Dermis blood vessel endothelial cell (primary cell): ENCODE results near the gene NUDT19. TPM values are rescaled to one million over a fixed set of nuclear protein-coding genes. Genes with fewer than 3 reads are reported as not detected.
"Not testable (repeated sequence)": the region's sequence is repeated elsewhere in the genome, so short reads cannot be mapped to it uniquely, and the experiment has no call there.

Experiments used
- DNase-seq: peaks from one replicate; pipeline ENCODE4 v3.0.0; 2010
- total RNA-seq: library from RNA; depleted of rRNA; stranded (reverse); fragments of >200 nt; gene quantifications from 2 replicates; pipeline ENCODE4 v1.2.3, GENCODE V29; 2014

The NUDT19 gene
- total RNA-seq, 1 donor from 2014 or later, result 9.2 TPM

DNA sequence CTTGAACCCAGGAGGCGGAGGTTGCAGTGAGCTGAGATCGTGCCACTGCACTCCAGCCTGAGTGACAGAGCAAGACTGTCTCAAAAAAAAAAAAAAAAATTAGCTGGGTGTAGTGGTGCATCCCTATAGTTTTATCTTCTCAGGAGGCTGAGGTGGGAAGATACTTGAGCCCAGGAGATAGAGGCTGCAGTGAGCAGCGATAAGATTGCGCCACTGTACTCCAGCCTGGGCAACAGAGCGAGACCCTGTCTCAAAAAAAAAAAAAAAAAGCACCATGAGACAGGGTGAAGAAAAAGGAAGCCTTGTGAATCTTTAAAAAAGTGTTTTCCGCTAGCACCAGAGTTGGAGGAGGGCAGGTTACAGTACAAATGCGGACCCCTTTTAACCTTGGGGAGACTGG, 24.6 kb downstream of the NUDT19 start:
- not testable (repeated sequence) for DNase-seq

DNA sequence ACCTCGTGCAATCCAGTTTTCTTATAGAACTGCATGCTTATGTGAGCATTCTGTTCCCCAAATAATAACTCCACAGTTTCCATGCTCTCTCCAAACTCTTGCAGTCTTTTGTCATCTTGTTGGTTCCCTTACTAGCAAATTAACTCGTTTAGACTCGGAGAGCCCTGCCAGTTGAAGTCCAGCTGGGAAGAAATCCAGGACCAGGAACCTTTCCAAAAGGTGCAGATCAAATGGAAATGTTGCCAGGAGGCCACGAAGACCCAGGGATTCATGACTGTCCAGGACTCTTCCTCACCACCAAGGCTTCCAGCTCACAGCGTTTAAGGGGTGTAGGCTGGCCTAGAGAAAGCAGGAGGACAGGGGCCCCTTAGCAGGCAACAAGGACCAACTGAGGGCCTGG, 25.9 kb downstream of the NUDT19 start:
- DNase-seq, result no peak

DNA sequence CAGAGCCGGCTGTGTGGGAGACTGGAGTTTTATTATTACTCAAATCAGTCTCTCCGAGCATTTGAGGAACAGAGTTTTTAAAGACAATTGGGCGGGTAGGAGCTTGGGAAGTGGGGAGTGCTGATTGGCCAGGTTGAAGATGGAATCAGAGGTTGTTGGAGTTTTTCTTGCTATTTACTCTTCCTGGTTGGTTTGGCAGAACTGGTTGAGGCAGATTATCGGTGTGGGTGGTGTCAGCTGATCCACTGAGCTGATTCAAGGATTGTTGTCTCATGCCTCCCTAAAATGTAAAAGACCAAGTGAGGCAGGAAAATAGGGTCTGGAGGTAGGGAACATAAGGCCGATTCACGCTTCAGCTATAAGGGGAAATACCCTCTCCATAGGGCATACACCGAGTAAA, 26.7 kb downstream of the NUDT19 start:
- no peak for DNase-seq

DNA sequence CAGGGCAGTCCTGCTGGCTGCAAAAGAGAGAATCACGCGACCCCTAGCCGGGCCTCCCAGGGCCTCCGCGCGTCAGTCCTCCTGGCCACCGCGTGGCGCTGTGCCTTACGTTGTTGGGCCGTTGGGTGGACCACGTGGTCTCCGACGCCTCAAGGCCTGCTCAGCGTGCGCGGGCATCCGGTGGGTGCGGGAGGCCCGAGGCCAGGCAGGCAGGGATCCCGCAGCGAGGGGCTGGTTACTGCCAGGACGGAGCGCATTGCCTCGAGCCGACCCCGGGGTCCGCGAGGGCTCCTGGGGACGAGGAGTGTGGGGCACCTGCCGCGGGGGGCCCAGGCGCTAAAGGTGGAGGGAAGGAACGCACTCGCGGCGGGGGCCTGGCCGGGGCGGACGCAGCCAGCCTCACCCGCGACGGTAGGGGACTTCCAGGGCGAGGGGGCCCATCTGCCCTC, 28.0 kb downstream of the NUDT19 start, which contains the start of gene TDRD12:
TDRD12 (plus strand) TSS at position 157 of the 449 bp plus-strand sequence. CDS start 306 bp downstream, outside the sequence.
- DNase-seq, result no peak

DNA sequence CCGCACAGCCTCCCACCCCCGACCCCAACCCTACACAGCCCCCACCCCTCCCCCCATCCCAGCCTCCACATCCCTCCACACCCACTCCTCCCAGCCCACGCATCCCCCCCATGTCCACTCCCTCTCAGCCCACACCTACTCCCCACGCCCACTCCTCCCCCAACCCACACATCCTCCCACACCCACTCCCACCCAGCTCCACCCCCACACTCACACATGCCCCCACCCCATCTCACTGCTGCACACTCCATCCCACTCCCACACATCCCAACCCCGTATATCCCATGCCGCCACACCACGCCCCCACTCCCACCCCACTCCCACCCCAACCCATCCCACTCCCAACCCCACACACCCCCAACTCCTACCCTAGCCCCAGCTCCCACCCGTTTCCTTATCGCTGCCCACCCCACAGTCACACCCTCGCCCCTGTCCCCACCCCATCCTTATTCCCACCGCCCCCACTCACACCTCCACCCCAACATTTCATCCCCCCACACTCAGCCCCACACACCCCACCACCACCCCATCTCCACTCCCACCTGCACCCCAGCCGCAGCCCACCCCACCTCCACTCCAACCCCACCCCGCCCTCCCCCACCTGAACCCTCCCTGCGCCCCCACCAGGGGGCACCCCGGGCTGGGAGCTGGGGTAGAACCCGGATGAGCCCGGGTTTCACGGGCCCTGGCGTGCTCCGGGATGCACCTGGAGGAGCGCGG, 28.8 kb downstream of the NUDT19 start:
- DNase-seq, result no peak

DNA sequence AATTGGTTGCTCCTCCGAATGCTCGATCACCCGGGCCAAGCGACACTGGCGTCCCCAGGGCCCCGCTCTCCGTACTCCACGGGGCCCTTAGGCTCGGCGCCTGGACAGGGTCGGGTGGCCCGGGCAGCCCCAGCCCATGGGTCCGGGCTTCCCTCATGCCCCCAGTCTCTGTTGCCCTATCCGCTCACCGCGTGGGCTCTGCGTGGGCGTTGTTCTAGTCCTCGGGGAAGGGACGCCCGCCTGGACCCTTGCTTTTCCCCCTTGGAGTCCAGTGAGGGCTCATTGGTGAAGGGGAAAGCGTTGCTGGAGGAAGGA, 29.3 kb downstream of the NUDT19 start:
- no peak for DNase-seq

DNA sequence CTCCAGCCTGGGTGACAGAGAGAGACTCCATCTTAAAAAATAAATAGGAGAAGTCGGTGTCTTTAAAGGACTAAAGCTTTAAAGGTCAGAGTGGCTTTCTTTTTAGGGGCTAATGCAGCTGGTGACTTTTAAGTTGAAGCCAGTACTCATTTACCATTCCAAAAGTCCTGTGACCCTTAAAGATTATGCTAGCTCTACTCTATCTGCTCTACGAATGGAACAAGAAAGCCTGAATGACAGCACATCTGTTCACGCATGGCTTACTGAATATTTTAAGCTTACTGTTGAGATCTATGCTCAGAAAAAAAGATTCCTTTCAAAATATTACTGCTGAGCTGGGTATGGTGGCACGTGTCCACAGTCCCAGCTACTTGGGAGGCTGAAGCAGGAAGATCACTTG, 44.3 kb downstream of the NUDT19 start:
- DNase-seq, result no peak

DNA sequence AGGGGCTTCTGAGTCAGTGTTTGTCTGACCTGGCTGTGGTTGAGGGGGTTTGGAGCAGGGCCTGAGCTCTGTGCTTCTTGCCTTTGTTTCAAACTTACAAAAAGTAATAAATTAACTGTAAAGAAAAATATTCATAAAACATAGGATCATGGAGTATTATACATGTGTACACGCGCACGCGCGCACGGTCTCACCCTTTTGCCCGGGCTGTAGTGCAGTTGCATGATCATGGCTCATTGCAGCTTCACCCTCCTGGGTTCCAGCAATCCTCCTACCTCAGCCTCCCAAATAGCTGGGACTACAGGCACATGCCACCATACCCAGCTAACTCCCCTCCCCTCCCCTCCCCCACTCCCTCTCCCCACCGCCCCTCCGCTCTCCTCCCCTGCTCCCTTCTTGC, 51.4 kb downstream of the NUDT19 start:
- DNase-seq, result no peak

DNA sequence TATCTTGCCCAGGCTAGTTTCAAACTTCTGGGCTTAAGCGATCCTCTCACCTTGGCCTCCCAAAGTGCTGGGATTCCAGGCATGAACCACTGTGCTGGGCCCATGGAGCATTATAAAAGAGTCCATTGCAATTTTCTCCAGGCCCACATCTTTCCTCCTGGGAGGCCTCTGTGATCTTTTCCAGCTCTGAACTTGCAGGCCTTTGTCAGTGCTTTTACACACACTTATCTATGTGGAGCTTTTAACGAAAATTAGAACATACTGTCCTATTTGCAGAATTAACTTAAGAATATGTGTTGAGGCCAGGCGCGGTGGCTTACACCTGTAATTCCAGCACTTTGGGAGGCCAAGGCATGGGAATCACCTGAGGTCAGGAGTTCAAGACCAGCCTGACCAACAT, 51.8 kb downstream of the NUDT19 start:
- DNase-seq, result no peak

DNA sequence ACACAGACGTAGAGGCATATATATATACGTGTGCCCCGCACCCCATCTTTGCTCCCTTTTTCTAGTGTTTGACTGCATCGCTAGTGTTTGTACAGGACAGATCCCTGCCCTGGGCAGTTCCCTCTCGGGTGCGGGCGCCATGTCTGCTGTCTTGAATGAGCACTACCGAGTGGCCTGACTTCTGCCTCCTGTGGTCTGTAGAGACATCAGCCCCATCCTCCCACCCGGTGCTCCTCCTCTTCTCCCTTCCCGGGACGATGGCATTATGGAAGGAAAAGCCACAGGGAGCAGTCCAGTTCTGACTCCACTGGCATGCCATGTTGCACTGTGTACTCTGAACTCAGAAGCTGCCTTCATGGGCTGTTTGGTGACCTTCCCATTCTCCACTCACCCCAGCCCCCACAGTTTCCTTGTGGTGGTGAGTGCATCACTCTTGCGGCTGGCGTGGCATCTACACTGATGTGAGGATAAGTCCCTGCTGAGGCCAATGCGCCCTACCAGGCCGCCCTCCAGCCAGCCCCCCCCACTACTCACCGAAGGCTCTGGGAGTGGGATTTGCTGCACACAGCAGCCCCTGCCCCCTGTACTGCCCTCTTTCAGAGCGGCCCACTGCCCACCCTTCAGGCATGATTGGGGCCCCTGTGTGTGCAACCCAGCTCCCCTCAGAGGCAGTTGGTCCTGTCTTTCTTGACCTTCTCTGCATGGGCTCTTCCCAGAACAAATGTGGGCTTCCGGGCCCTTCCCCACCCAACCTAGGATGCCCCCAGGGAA, 53.1 kb downstream of the NUDT19 start:
- DNase-seq, result no peak

DNA sequence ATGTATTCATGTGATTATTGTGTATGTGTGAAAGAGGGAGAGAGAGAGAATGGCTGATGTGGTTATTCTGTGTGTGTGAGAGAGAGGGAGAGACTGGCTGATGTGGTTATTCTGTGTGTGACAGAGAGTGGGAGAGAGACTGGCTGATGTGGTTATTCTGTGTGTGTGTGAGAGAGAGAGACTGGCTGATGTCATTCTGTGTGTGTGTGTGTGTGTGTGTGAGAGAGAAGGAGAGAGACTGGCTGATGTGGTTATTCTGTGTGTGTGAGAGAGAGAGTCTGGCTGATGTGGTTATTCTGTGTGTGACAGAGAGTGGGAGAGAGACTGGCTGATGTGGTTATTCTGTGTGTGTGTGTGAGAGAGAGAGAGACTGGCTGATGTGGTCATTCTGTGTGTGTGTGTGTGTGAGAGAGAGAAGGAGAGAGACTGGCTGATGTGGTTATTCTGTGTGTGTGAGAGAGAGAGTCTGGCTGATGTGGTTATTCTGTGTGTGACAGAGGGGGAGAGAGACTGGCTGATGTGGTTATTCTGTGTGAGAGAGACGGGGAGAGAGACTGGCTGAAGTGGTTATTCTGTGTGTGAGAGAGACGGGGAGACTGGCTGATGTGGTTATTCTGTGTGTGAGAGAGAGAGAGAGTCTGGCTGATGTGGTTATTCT, 54.1 kb downstream of the NUDT19 start:
- not testable (repeated sequence) for DNase-seq

DNA sequence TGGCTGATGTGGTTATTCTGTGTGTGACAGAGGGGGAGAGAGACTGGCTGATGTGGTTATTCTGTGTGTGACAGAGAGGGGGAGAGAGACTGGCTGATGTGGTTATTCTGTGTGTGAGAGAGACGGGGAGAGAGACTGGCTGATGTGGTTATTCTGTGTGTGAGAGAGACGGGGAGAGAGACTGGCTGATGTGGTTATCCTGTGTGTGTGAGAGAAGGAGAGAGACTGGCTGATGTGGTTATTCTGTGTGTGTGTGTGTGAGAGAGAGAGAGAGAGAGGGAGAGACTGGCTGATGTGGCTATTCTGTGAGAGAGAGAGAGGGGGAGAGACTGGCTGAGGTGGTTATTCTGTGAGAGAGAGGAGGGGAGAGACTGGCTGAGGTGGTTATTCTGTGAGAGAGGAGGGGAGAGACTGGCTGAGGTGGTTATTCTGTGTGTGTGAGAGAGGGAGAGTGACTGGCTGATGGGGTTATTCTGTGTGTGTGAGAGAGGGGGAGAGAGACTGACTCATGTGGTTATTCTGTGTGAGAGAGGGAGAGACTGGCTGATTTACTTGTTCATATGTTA, 55.1 kb downstream of the NUDT19 start:
- DNase-seq, result not testable (repeated sequence)

DNA sequence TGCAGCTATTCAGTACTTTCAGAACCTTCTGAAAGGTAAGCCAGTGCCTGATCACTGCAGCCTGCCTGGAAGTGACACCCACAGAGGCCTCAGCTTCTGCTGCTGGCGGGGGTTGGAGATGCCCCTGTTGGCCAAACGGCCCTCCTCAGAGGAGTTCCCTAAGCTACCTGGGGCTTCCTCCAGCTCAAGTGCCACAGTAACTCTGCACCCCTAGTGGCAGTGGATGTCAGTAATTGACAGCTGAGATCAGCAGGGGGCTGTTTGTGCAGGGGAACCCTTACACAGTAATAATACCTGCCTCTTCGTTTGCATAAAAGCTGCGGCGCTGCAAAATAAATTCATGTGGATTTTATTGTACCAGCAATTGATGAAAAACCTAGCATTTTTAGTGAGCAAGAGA, 56.9 kb downstream of the NUDT19 start:
- DNase-seq, result no peak

DNA sequence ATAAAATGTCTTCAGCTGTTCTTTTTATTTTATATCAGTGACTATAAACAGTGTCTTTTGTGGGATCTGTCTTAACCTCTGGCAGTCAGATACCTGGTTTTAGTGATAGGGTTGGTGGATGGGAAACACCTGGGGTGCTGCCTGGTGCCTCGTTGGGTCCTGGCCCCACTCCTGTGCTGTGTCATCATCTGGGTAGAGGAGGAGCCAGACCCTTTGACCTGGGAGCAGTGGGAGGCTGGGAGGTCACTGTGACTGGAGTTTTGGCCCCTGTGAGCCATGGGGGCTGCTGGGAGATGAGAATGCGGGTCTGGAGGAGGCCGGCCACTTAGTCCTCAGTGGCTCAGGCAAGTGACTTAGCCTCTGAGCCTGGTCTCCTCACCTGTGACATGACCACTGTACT, 57.3 kb downstream of the NUDT19 start:
- DNase-seq, result no peak

DNA sequence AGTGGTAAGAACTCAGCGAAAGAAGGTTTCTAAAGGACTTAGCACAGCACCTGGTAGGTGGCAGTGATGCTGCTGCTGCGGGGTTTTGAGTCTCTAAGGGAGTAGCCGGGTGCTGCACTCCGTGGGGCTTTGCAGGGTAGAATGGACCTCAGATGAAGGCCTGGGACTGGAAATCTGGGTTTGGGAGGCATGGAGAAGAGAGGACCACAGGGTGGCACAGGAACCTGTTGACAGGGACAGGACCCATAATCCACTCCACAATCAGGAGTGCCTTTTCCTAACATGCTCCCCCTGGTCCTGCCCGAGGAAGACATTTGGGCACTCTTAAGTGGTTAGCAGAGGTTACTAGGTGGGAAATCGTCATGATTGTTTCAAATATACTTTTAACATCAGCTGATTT, 57.7 kb downstream of the NUDT19 start:
- DNase-seq, result no peak

DNA sequence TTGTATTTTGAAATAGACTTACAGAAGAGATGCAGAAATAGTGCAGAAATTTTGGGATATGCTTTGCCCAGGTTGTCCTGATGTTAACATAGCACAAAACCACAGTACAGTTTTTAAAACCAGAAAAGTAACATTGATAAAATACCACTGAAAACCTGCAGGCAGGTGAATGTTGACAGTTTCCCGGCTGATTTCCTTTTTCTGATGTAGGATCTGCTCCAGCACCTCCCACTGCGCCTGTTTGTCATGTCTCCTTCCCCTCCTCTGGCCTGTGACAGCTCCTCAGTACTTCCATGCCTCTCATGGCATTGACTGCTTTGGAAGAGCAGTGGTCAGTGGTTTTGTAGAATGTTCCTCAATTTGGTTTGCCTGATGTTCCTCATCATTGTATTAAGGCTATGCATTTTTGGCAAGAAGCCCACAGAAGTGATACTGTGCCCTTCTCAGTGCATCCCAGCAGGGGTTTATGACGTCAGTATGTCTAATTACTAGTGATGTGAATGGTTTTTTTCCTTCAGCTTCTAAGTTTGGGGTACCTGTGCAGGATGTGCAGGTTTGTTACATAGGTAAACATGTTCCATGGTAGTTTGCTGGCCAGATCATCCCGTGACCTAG, 58.9 kb downstream of the NUDT19 start:
- DNase-seq, result no peak

DNA sequence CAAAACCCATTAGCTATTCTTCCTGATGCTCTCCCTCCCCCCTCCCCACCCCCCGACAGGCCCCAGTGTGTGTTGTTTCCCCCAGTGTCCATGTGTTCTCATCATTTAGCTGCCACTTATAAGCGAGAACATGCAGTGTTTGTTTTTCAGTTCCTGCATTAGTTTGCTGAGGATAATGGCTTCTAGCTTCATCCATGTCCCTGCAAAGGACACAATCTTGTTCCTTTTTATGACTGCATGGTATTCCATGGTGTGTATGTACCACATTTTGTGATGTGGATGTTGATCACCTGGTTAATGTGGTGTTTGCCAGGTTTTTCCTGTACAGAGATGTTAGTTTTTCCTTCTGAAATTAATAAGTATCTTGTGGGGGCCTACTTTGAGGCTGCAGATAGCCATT, 59.4 kb downstream of the NUDT19 start:
- DNase-seq, result no peak

DNA sequence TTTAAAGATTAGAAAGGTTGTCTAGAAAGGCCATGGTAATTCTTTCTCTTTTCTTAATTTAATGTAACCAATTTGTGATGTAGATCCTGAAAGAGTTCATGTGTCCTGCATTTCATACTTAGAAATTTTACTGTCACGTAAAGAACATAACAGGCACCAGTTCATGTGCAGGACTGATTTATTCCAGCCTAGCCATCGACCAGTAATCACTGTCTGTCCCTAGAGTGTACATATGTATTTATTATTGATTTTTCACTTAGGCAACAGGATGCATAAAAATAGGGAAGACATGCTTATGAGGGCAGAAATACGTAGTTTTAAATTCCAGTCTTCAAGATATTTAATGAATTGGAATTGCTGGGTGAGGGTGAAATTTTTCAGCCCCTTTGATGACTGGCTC, 65.6 kb downstream of the NUDT19 start:
- no peak for DNase-seq

Other genes with a start within 250 kb of the NUDT19 start
- 90.0 and 105 TPM in 2 replicates for gene PDCD5, start 110.6 kb upstream of the NUDT19 start, total RNA-seq
- 46.8 and 48.2 TPM in 2 replicates for gene ANKRD27, start 16.6 kb upstream of the NUDT19 start, total RNA-seq
- 0.34 and 0.65 TPM in 2 replicates for gene RGS9BP, start 16.0 kb upstream of the NUDT19 start, total RNA-seq
- 0.14 and 0.17 TPM in 2 replicates for gene TDRD12, start 27.9 kb downstream of the NUDT19 start, total RNA-seq
- not detected in 2 replicates for gene SLC7A9, start 177.9 kb downstream of the NUDT19 start, total RNA-seq